ENCODE measurements around the gene SNX13. TPM values are rescaled to one million over a fixed set of nuclear protein-coding genes. Genes with fewer than 3 reads are reported as not detected.
A peak's percentile ranks its signal among the peaks of the same experiment; 100 is the strongest.

Gene SNX13
- total and polyA plus RNA-seq, 9 of the 15 experiments (the other 6 are each of a cell fraction or from before 2014, with no cell fraction given): 5.6 to 33.2 (median 25.4) TPM

GRCh38 chr7:17939606-17940301 is 540 bp downstream of the SNX13 start (continued):
- no peak for TF ChIP-seq NUFIP1 (IDR thresholded peaks at IDR 0.05; ENCODE audit: partially characterized antibody)
- TF ChIP-seq, protein P1, sequence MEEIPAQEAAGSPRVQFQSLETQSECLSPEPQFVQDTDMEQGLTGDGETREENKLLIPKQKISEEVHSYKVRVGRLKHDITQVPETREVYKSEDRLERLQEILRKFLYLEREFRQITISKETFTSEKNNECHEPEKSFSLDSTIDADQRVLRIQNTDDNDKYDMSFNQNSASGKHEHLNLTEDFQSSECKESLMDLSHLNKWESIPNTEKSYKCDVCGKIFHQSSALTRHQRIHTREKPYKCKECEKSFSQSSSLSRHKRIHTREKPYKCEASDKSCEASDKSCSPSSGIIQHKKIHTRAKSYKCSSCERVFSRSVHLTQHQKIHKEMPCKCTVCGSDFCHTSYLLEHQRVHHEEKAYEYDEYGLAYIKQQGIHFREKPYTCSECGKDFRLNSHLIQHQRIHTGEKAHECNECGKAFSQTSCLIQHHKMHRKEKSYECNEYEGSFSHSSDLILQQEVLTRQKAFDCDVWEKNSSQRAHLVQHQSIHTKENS (CRISPR knock-in tag; IDR thresholded peaks at IDR 0.05): no peak
- TF ChIP-seq HNRNPUL1 (IDR thresholded peaks at IDR 0.05; ENCODE audit: low read length): no peak
- TF ChIP-seq, protein P2, sequence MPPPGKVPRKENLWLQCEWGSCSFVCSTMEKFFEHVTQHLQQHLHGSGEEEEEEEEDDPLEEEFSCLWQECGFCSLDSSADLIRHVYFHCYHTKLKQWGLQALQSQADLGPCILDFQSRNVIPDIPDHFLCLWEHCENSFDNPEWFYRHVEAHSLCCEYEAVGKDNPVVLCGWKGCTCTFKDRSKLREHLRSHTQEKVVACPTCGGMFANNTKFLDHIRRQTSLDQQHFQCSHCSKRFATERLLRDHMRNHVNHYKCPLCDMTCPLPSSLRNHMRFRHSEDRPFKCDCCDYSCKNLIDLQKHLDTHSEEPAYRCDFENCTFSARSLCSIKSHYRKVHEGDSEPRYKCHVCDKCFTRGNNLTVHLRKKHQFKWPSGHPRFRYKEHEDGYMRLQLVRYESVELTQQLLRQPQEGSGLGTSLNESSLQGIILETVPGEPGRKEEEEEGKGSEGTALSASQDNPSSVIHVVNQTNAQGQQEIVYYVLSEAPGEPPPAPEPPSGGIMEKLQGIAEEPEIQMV (tag; conservative IDR thresholded peaks at IDR 0.05; ENCODE audit: low read depth): no peak
- TF ChIP-seq SMAD1 (IDR thresholded peaks at IDR 0.05; ENCODE audit: low read depth, low read length, partially characterized antibody): no peak
- TF ChIP-seq SETDB1 (IDR thresholded peaks at IDR 0.05; ENCODE audit: low read length): no peak
- no peak for TF ChIP-seq ZKSCAN1 (IDR thresholded peaks at IDR 0.05; ENCODE audit: low read depth, low read length)
- no peak for TF ChIP-seq ELF2 (CRISPR knock-in tag; IDR thresholded peaks at IDR 0.05)
- no peak for TF ChIP-seq MAFG (tag; conservative IDR thresholded peaks at IDR 0.05)
- TF ChIP-seq GATA2 (CRISPR knock-in tag; IDR thresholded peaks at IDR 0.05): no peak
- no peak for TF ChIP-seq ILK (tag; IDR thresholded peaks at IDR 0.05; ENCODE audit: borderline replicate concordance, low read depth)
- 0 out of 2 replicates have a peak, but pooled peaks have one; percentile 80 for TF ChIP-seq ZBTB49 (CRISPR knock-in tag; IDR thresholded peaks at IDR 0.05; ENCODE audit: borderline replicate concordance)
- TF ChIP-seq DDX20 (tag; IDR thresholded peaks at IDR 0.05; ENCODE audit: low read depth): no peak
- TF ChIP-seq, protein P3, sequence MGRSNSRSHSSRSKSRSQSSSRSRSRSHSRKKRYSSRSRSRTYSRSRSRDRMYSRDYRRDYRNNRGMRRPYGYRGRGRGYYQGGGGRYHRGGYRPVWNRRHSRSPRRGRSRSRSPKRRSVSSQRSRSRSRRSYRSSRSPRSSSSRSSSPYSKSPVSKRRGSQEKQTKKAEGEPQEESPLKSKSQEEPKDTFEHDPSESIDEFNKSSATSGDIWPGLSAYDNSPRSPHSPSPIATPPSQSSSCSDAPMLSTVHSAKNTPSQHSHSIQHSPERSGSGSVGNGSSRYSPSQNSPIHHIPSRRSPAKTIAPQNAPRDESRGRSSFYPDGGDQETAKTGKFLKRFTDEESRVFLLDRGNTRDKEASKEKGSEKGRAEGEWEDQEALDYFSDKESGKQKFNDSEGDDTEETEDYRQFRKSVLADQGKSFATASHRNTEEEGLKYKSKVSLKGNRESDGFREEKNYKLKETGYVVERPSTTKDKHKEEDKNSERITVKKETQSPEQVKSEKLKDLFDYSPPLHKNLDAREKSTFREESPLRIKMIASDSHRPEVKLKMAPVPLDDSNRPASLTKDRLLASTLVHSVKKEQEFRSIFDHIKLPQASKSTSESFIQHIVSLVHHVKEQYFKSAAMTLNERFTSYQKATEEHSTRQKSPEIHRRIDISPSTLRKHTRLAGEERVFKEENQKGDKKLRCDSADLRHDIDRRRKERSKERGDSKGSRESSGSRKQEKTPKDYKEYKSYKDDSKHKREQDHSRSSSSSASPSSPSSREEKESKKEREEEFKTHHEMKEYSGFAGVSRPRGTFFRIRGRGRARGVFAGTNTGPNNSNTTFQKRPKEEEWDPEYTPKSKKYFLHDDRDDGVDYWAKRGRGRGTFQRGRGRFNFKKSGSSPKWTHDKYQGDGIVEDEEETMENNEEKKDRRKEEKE (IDR thresholded peaks at IDR 0.05; ENCODE audit: borderline replicate concordance in 1 of 2, control insufficient read depth in 1 of 2, low read depth in 2 of 2, low read length in 1 of 2): no peak
- TF ChIP-seq ZNF277 (CRISPR knock-in tag; IDR thresholded peaks at IDR 0.05; ENCODE audit: borderline replicate concordance): no peak
- no peak for TF ChIP-seq HDAC8 (tag; IDR thresholded peaks at IDR 0.05)
- no peak for TF ChIP-seq MEF2A (IDR thresholded peaks at IDR 0.05; ENCODE audit: control insufficient read depth, low read depth, low read length)

All from K562 (cell line).